Neural crest cell (in vitro differentiated cells): Measurements from ENCODE around the gene ATF3. TPM values are rescaled to one million over a fixed set of nuclear protein-coding genes. Genes with fewer than 3 reads are reported as not detected.

Experiments used
- DNase-seq: peaks from one replicate; pipeline ENCODE4 v3.0.0; 2021; ENCODE audit warnings: low read depth, mixed read lengths, low spot score
- H3K27ac Mint-ChIP-seq: one replicate; pipeline ENCODE4 v1.8.0; 2021; ENCODE audit warnings: mild to moderate bottlenecking, mixed read lengths; ENCODE audit not compliant: unreplicated experiment
- H3K27me3 Mint-ChIP-seq: 2 replicates; pipeline ENCODE4 v1.8.0; 2021; ENCODE audit warnings: low read depth, mild to moderate bottlenecking, mixed read lengths
- H3K36me3 Mint-ChIP-seq: 2 replicates; pipeline ENCODE4 v1.8.0; 2021; ENCODE audit warnings: low read depth, mild to moderate bottlenecking, mixed read lengths
- H3K4me1 Mint-ChIP-seq: 2 replicates; pipeline ENCODE4 v1.8.0; 2021; ENCODE audit warnings: mixed read lengths
- H3K4me3 Mint-ChIP-seq: one replicate; pipeline ENCODE4 v1.8.0; 2021; ENCODE audit warnings: mild to moderate bottlenecking, mixed read lengths
- H3K9me3 Mint-ChIP-seq: 2 replicates; pipeline ENCODE4 v1.8.0; 2021; ENCODE audit warnings: mixed read lengths
- total RNA-seq: library from RNA; stranded (reverse); gene quantifications from 2 replicates; pipeline ENCODE4 v1.2.1, GENCODE V29; 2021
- TF ChIP-seq, protein P1 (sequence below): fragments of 200-600 bp; sonication (generic); conservative IDR thresholded peaks from 2 replicates; pipeline ENCODE4 v1.5.0; 2021; ENCODE audit warnings: antibody characterized with exemption, mild to moderate bottlenecking

Gene ATF3
- total RNA-seq, 1 donor from 2014 or later: 10.3 TPM

GRCh38 chr1:212574732-212575131 is 33.8 kb upstream of the ATF3 start:
- Mint-ChIP-seq H3K27me3 (no peaks in the 10 kb centered on the region), H3K36me3 (no peaks in the 10 kb centered on the region), H3K4me3 (no peak overlapping the region), H3K9me3 (peaks cover 4% of the 10 kb centered on the region), H3K27ac (no peak overlapping the region), H3K4me1 (no peaks in the 10 kb centered on the region)
- TF ChIP-seq, protein P1, sequence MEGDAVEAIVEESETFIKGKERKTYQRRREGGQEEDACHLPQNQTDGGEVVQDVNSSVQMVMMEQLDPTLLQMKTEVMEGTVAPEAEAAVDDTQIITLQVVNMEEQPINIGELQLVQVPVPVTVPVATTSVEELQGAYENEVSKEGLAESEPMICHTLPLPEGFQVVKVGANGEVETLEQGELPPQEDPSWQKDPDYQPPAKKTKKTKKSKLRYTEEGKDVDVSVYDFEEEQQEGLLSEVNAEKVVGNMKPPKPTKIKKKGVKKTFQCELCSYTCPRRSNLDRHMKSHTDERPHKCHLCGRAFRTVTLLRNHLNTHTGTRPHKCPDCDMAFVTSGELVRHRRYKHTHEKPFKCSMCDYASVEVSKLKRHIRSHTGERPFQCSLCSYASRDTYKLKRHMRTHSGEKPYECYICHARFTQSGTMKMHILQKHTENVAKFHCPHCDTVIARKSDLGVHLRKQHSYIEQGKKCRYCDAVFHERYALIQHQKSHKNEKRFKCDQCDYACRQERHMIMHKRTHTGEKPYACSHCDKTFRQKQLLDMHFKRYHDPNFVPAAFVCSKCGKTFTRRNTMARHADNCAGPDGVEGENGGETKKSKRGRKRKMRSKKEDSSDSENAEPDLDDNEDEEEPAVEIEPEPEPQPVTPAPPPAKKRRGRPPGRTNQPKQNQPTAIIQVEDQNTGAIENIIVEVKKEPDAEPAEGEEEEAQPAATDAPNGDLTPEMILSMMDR: no peak
- DNase-seq: no peak

GRCh38 chr1:212575333-212575732 is 33.2 kb upstream of the ATF3 start:
- DNase-seq: no peak
- no peak overlapping the region for H3K4me3 Mint-ChIP-seq
- H3K27me3 Mint-ChIP-seq: no peaks in the 10 kb centered on the region
- H3K9me3 Mint-ChIP-seq: peaks cover 4% of the 10 kb centered on the region
- TF ChIP-seq, protein P1: no peak
- no peaks in the 10 kb centered on the region for H3K36me3 Mint-ChIP-seq
- no peak overlapping the region for H3K27ac Mint-ChIP-seq
- H3K4me1 Mint-ChIP-seq: no peaks in the 10 kb centered on the region

DNA sequence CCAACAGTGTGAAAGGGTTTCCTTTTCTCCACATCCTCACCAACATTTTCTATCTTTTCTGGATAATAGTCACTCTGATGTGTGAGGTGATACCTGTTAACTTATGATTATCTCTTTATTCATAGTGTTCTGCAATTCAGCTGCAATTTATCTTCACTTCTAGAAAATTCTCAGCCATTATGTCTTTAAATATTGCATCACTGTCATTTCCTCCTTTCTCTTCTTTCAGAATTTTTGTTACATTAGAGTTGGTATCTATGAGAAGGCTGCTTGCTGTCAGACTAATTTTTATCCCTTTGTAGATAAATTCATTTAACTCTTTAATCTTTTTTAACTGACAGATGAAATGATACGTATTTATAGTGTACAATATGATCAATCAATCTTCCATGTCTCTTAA is 30.5 kb upstream of the ATF3 start:
- Mint-ChIP-seq H3K4me3 (no peak overlapping the region), H3K36me3 (no peaks in the 10 kb centered on the region), H3K27me3 (no peaks in the 10 kb centered on the region), H3K9me3 (peaks cover 4% of the 10 kb centered on the region), H3K4me1 (no peaks in the 10 kb centered on the region), H3K27ac (no peak overlapping the region)
- TF ChIP-seq, protein P1: no peak
- no peak for DNase-seq

GRCh38 chr1:212581034-212581433 is 27.5 kb upstream of the ATF3 start:
- no peak overlapping the region for H3K4me3 Mint-ChIP-seq
- H3K36me3 Mint-ChIP-seq: no peaks in the 10 kb centered on the region
- DNase-seq: no peak
- peaks cover 7% of the 10 kb centered on the region for H3K4me1 Mint-ChIP-seq
- TF ChIP-seq, protein P1: no peak
- H3K27me3 Mint-ChIP-seq: no peaks in the 10 kb centered on the region
- no peak overlapping the region for H3K27ac Mint-ChIP-seq
- peaks cover 4% of the 10 kb centered on the region for H3K9me3 Mint-ChIP-seq

GRCh38 chr1:212582291-212582690 is 26.3 kb upstream of the ATF3 start:
- TF ChIP-seq, protein P1: no peak
- Mint-ChIP-seq H3K27ac (no peak overlapping the region), H3K9me3 (peaks cover 3% of the 10 kb centered on the region), H3K4me3 (no peak overlapping the region), H3K36me3 (no peaks in the 10 kb centered on the region), H3K27me3 (peaks cover 2% of the 10 kb centered on the region), H3K4me1 (peaks cover 7% of the 10 kb centered on the region)
- DNase-seq: no peak
